GM19452 (cell line): ENCODE results near the gene SRRT.
A peak's percentile ranks its signal among the peaks of the same experiment; 100 is the strongest.

Experiments
- ATAC-seq: cut with Tn5 transposase; IDR thresholded peaks from one replicate; pipeline ENCODE4 v1.9.1; 2021; ENCODE audit not compliant: unreplicated experiment

Gene SRRT

GRCh38 chr7:100879685-100880261 lies 4.9 kb downstream of the SRRT start:
- no peak for ATAC-seq

GRCh38 chr7:100880645-100881044 lies 5.7 kb downstream of the SRRT start:
- ATAC-seq: no peak

GRCh38 chr7:100881136-100881535 lies 6.2 kb downstream of the SRRT start:
- no peak for ATAC-seq

- ATAC-seq: no peak
Observed at GRCh38 chr7:100882201-100882600, 7.3 kb downstream of the SRRT start.

- ATAC-seq: no peak
Observed at GRCh38 chr7:100882785-100883526, 8.1 kb downstream of the SRRT start.

- no peak for ATAC-seq
Observed at GRCh38 chr7:100884736-100885439, 10.0 kb downstream of the SRRT start.

GRCh38 chr7:100885440-100886141 lies 10.7 kb downstream of the SRRT start:
- ATAC-seq: no peak

GRCh38 chr7:100886142-100886935 lies 11.4 kb downstream of the SRRT start:
- no peak for ATAC-seq

- ATAC-seq: no peak
Observed at GRCh38 chr7:100886936-100887515, 12.1 kb downstream of the SRRT start.

- ATAC-seq: peak; percentile 46
Observed at GRCh38 chr7:100887516-100888290, 12.8 kb downstream of the SRRT start.

GRCh38 chr7:100888291-100888987 lies 13.5 kb downstream of the SRRT start:
- no peak for ATAC-seq

GRCh38 chr7:100888988-100889750 lies 14.3 kb downstream of the SRRT start, which contains the start of gene UFSP1:
TSS of gene UFSP1 (minus strand) at chr7:100889715. CDS start at chr7:100889271, 444 bp downstream.
- ATAC-seq: peak; percentile 38

- no peak for ATAC-seq
Observed at GRCh38 chr7:100890653-100891567, 16.0 kb downstream of the SRRT start.

GRCh38 chr7:100891568-100892247 lies 16.8 kb downstream of the SRRT start:
- no peak for ATAC-seq

GRCh38 chr7:100892364-100893317 lies 17.7 kb downstream of the SRRT start:
- no peak for ATAC-seq
